Astrocyte of the spinal cord (primary cell): ENCODE results near the gene FGD4.

Source experiments
- DNase-seq: peaks from one replicate; pipeline ENCODE4 v3.0.0; 2011; ENCODE audit warnings: low read depth, low spot score
- H3K4me3 ChIP-seq: 2 replicates; pipeline ENCODE4 v1.5.1; 2011; ENCODE audit warnings: low read depth, mild to moderate bottlenecking, low read length, moderate library complexity
- in situ Hi-C: cut with HindIII; loops from 2 replicates; pipeline ENCODE4 v1.10.0; 2017; ENCODE audit warnings: low sequenced_read_pairs
- TF ChIP-seq, protein P1 (sequence below): IDR thresholded peaks from 2 replicates; pipeline ENCODE4 v1.5.1; 2012; ENCODE audit warnings: low read depth, mild to moderate bottlenecking, low read length, inconsistent platforms

The FGD4 gene

GRCh38 chr12:32399370-32400113 lies at the start of gene FGD4:
Gene FGD4, plus strand, starts transcription at chr12:32399558.
- peak; percentile 83 for DNase-seq
- in situ Hi-C loops: no loop called here
- TF ChIP-seq, protein P1, sequence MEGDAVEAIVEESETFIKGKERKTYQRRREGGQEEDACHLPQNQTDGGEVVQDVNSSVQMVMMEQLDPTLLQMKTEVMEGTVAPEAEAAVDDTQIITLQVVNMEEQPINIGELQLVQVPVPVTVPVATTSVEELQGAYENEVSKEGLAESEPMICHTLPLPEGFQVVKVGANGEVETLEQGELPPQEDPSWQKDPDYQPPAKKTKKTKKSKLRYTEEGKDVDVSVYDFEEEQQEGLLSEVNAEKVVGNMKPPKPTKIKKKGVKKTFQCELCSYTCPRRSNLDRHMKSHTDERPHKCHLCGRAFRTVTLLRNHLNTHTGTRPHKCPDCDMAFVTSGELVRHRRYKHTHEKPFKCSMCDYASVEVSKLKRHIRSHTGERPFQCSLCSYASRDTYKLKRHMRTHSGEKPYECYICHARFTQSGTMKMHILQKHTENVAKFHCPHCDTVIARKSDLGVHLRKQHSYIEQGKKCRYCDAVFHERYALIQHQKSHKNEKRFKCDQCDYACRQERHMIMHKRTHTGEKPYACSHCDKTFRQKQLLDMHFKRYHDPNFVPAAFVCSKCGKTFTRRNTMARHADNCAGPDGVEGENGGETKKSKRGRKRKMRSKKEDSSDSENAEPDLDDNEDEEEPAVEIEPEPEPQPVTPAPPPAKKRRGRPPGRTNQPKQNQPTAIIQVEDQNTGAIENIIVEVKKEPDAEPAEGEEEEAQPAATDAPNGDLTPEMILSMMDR: peak; percentile 50
- H3K4me3 ChIP-seq: peak within 1 kb of the TSS; percentile 64

DNA sequence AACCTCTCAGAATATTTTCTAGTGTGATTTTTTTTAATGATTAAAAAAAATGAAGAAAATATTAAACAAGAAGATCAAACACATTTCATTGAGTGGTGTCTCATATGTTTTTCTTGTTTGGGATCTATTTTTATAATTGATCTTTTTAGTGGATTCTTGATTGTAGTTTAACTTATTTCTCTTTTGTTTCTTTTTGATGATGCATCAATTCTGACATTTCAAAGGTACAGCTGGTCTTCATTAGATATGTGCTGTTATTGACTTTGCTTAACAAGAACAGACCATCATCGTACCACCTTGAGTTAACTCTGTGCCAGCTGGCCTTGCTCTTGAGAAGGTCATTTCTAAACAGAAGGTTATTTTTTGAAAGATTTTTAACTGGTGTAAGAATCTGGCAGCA lies 45.8 kb upstream of the FGD4 start:
- in situ Hi-C loops: no loop called here
- TF ChIP-seq, protein P1: no peak
- DNase-seq: no peak
- no peak overlapping the region for H3K4me3 ChIP-seq

- in situ Hi-C loops: no loop called here
Measured at GRCh38 chr12:32357601-32358249, 41.6 kb upstream of the FGD4 start.

GRCh38 chr12:32360956-32361355 lies 38.4 kb upstream of the FGD4 start:
- TF ChIP-seq, protein P1: no peak
- H3K4me3 ChIP-seq: no peak overlapping the region
- in situ Hi-C loops: no loop called here
- no peak for DNase-seq

More at GRCh38 chr12:32357601-32358249, 41.6 kb upstream of the FGD4 start:
- TF ChIP-seq, protein P1: no peak
- no peak for DNase-seq
- H3K4me3 ChIP-seq: no peak overlapping the region

- DNase-seq: no peak
- no peak overlapping the region for H3K4me3 ChIP-seq
- TF ChIP-seq, protein P1: no peak
- in situ Hi-C loops: no loop called here
Measured at GRCh38 chr12:32362892-32363291, 36.5 kb upstream of the FGD4 start.

GRCh38 chr12:32365473-32366064 lies 33.8 kb upstream of the FGD4 start:
- DNase-seq: peak; percentile 77
- TF ChIP-seq, protein P1: peak; percentile 77
- no peak overlapping the region for H3K4me3 ChIP-seq
- in situ Hi-C loops: no loop called here
